Endothelial cell of umbilical vein (primary cell): ENCODE measurements around the gene ABHD4. TPM values are rescaled to one million over a fixed set of nuclear protein-coding genes. Genes with fewer than 3 reads are reported as not detected.

ENCODE experiments used
- BruUV-seq: library from RNA; stranded (reverse); fragments of 400-500 nt; replicated peaks from 2 replicates; lab custom pipeline; 2021; lab: Mats Ljungman, UMichigan
- CTCF ChIA-PET: fragments of 300-600, 350-600 bp; sonication (Branson Sonifier 250); formaldehyde crosslinking; loops from one replicate; lab custom pipeline; 2021; ENCODE audit warnings: antibody characterized with exemption, inconsistent platforms; lab: Charles Lee
- POLR2A ChIA-PET: fragments of 300-600, 350-600 bp; sonication (Branson Sonifier 250); formaldehyde crosslinking; loops from one replicate; lab custom pipeline; 2021; ENCODE audit warnings: antibody characterized with exemption, inconsistent platforms; lab: Charles Lee
- DNase-seq: peaks from one replicate; pipeline ENCODE4 v3.0.0-alpha.2; 2011; ENCODE audit warnings: low read depth, low spot score
- FAIRE-seq: peaks from 2 replicates; lab custom pipeline; 2011; peaks lifted over from hg19 to GRCh38; lab: Jason Lieb, UNC
- H2AFZ ChIP-seq: 2 replicates; pipeline ENCODE4 v1.6.0; 2012; ENCODE audit warnings: low read depth, low read length, control low read depth, inconsistent platforms
- H3K27ac ChIP-seq: 2 replicates; pipeline ENCODE4 v1.5.1; 2011; ENCODE audit warnings: low read depth, mild to moderate bottlenecking, control low read depth, low read length, moderate library complexity; ENCODE audit not compliant: insufficient read depth
- H3K27me3 ChIP-seq, 2 experiments: 2 replicates each; pipeline versions ENCODE4 v1.6.0 to v1.6.1; 2011; ENCODE audit warnings: low read length in 2 of 2, mixed read lengths in 1 of 2; ENCODE audit not compliant: control insufficient read depth in 2 of 2, insufficient read depth in 2 of 2
- H3K36me3 ChIP-seq, 2 experiments: 2 replicates in 1 of 2; 3 replicates in 1 of 2; pipeline ENCODE4 v1.5.1; 2011; ENCODE audit warnings: low read length in 2 of 2, mild to moderate bottlenecking in 1 of 2, moderate library complexity in 1 of 2; ENCODE audit not compliant: control insufficient read depth in 2 of 2, insufficient read depth in 2 of 2; ENCODE audit errors: extremely low read depth in 1 of 2
- H3K4me1 ChIP-seq: 3 replicates; pipeline ENCODE4 v1.5.1; 2011; ENCODE audit warnings: mild to moderate bottlenecking, low read length; ENCODE audit not compliant: control insufficient read depth, insufficient read depth; ENCODE audit errors: extremely low read depth
- H3K4me2 ChIP-seq: 2 replicates; pipeline ENCODE4 v1.6.1; 2011; ENCODE audit warnings: low read length, control low read depth, mixed read lengths; ENCODE audit not compliant: insufficient read depth
- H3K4me3 ChIP-seq, 3 experiments: fragments of 200-600 bp in 1 of 3; sonication (generic), shearing (Covaris generic) in 1 of 3; replicated peaks in 1 of 3; 2 replicates each; pipeline ENCODE4 v1.5.1; 2011 to 2016; ENCODE audit warnings: control low read depth in 3 of 3, low read length in 3 of 3, mild to moderate bottlenecking in 2 of 3, inconsistent platforms in 1 of 3, low read depth in 1 of 3, moderate library complexity in 1 of 3; ENCODE audit not compliant: insufficient read depth in 1 of 3
- H3K79me2 ChIP-seq: 2 replicates; pipeline ENCODE4 v1.6.0; 2012; ENCODE audit warnings: low read length, inconsistent platforms; ENCODE audit not compliant: control insufficient read depth, insufficient read depth
- H3K9ac ChIP-seq: replicated peaks from 2 replicates; pipeline ENCODE3; 2011; ENCODE audit warnings: low read length, control low read depth; ENCODE audit not compliant: insufficient read depth; ENCODE audit errors: extremely low read depth
- H3K9me1 ChIP-seq: replicated peaks from 3 replicates; pipeline ENCODE4 v1.6.0; 2011; ENCODE audit warnings: mild to moderate bottlenecking, low read length; ENCODE audit not compliant: control insufficient read depth, insufficient read depth; ENCODE audit errors: extremely low read depth
- H3K9me3 ChIP-seq: replicated peaks from 2 replicates; pipeline ENCODE4 v1.5.1; 2012; ENCODE audit warnings: low read length, inconsistent platforms; ENCODE audit not compliant: control insufficient read depth, insufficient read depth
- H4K20me1 ChIP-seq: replicated peaks from 2 replicates; pipeline ENCODE3; 2011; ENCODE audit warnings: mild to moderate bottlenecking, low read length; ENCODE audit not compliant: control insufficient read depth, insufficient read depth; ENCODE audit errors: extremely low read depth
- CTCF ChIP-seq, 2 donors: IDR thresholded peaks; 1 replicate in 1 of 2; 2 replicates in 1 of 2; pipeline ENCODE4 v1.5.1; 2011; ENCODE audit warnings: low read length in 2 of 2, mild to moderate bottlenecking in 2 of 2, moderate library complexity in 2 of 2, control low read depth in 1 of 2, inconsistent platforms in 1 of 2, low read depth in 1 of 2; ENCODE audit not compliant: insufficient read depth in 1 of 2; ENCODE audit errors: extremely low read depth in 1 of 2
- EZH2 ChIP-seq: IDR thresholded peaks from 2 replicates; pipeline ENCODE4 v1.6.1; 2012; ENCODE audit warnings: borderline replicate concordance, low read depth, mild to moderate bottlenecking, moderate library complexity, low read length, inconsistent platforms; ENCODE audit not compliant: severe bottlenecking
- FOS ChIP-seq: IDR thresholded peaks from 2 replicates; pipeline ENCODE4 v1.6.1; 2011; ENCODE audit warnings: mild to moderate bottlenecking, low read length, moderate library complexity, borderline replicate concordance; ENCODE audit not compliant: insufficient read depth
- GATA2 ChIP-seq: IDR thresholded peaks from 2 replicates; pipeline ENCODE4 v1.7.0; 2011; ENCODE audit warnings: low read depth, mild to moderate bottlenecking, moderate library complexity, mixed read lengths, low read length; ENCODE audit not compliant: insufficient read length, insufficient read depth
- JUN ChIP-seq: IDR thresholded peaks from 2 replicates; pipeline ENCODE4 v1.6.1; 2011; ENCODE audit warnings: borderline replicate concordance, low read depth; ENCODE audit not compliant: insufficient read length, insufficient read depth
- MAX ChIP-seq: IDR thresholded peaks from 2 replicates; pipeline ENCODE4 v1.6.1; 2011; ENCODE audit not compliant: insufficient read depth, insufficient read length
- MYC ChIP-seq: IDR thresholded peaks from one replicate; pipeline ENCODE4 v1.6.1; 2011; ENCODE audit warnings: mild to moderate bottlenecking, low read depth, low read length
- POLR2A ChIP-seq: IDR thresholded peaks from 2 replicates; pipeline ENCODE4 v1.6.1; 2012; ENCODE audit warnings: low read depth, mild to moderate bottlenecking, control low read depth, low read length
- POLR2AphosphoS5 ChIP-seq: IDR thresholded peaks from 2 replicates; pipeline ENCODE4 v1.6.1; 2012; ENCODE audit warnings: low read depth, mild to moderate bottlenecking, control low read depth, low read length, moderate library complexity; ENCODE audit not compliant: insufficient read depth
- dilution Hi-C: fragments of 300-500 bp; cut with MboI; formaldehyde crosslinking; loops from one replicate; pipeline ENCODE4 v1.15.0; 2019; ENCODE audit warnings: low sequenced_read_pairs; ENCODE audit not compliant: extremely low pct_ligation_motif_present
- intact Hi-C: fragments of 100-400 bp; cut with micrococcal nuclease; formaldehyde crosslinking; loops from one replicate; pipeline ENCODE4 v1.10.0; 2022
- polyA plus RNA-seq, 4 experiments: library from polyadenylated mRNA; depleted of rRNA in 3 of 4; stranded (reverse) in 3 of 4; unstranded in 1 of 4; fragments of >200 nt; gene quantifications; 2 replicates each; pipeline versions ENCODE4 v1.2.1 to v1.2.3, GENCODE V29; 2011 to 2012; ENCODE audit warnings: missing spikeins in 1 of 4
- total RNA-seq: library from RNA; stranded (reverse); gene quantifications from 2 replicates; pipeline ENCODE4 v1.2.3, GENCODE V29; 2021

ABHD4 gene
- total and polyA plus RNA-seq, 2 donors (not counting 3 experiments of a cell fraction or from before 2014, with no cell fraction given): 34.8 to 45.5 TPM

- no TSS peak for BruUV-seq
- FAIRE-seq (no peak), DNase-seq (no peak)
- Histone ChIP-seq H2AFZ (no peak overlapping the region), H4K20me1 (no peaks in the 10 kb centered on the region), H3K4me1 (no peaks in the 10 kb centered on the region), H3K36me3 (no peaks in the 10 kb centered on the region), H3K4me2 (no peak overlapping the region), H3K79me2 (no peaks in the 10 kb centered on the region), H3K9ac (no peak overlapping the region), H3K9me3 (no peaks in the 10 kb centered on the region), H3K9me1 (no peaks in the 10 kb centered on the region), H3K4me3 (no peak overlapping the region), H3K27ac (no peak overlapping the region), H3K27me3 (peaks cover 0 to 2% of the 10 kb centered on the region in 2 experiments)
- intact Hi-C loops (no loop called here), dilution Hi-C loops (no loop called here)
- ChIA-PET POLR2A (no interaction called here), CTCF (interaction anchor here (0.7 to 1.0 kb wide), 3 partner anchors 24 to 59 kb away, joined by 3 to 4 read pairs (median 4); no protein-coding TSS in a partner anchor)
- TF ChIP-seq JUN: no peak
- TF ChIP-seq GATA2: no peak
- no peak for TF ChIP-seq POLR2AphosphoS5
- no peak for TF ChIP-seq EZH2
- TF ChIP-seq FOS: no peak
- TF ChIP-seq POLR2A: no peak
- TF ChIP-seq CTCF (IDR thresholded peaks at IDR 0.05; ENCODE audit: extremely low read depth in 1 of 2, insufficient read depth in 1 of 2, low read depth in 1 of 2, low read length in 2 of 2): no peak
- TF ChIP-seq MAX: no peak
- no peak for TF ChIP-seq MYC
Observed at GRCh38 chr14:22629361-22629760, 31.3 kb downstream of the ABHD4 start.
